Purkinje cell (primary cell): Measurements from ENCODE around the gene RTN4. TPM values are rescaled to one million over a fixed set of nuclear protein-coding genes. Genes with fewer than 3 reads are reported as not detected.

Experiments used
- polyA plus RNA-seq: library from polyadenylated mRNA; unstranded; fragments of >200 nt; fragmentation: Nextera tagmentation; gene quantifications from 2 replicates; pipeline ENCODE4 v1.2.1, GENCODE V29; 2014

RTN4 gene, protein sequence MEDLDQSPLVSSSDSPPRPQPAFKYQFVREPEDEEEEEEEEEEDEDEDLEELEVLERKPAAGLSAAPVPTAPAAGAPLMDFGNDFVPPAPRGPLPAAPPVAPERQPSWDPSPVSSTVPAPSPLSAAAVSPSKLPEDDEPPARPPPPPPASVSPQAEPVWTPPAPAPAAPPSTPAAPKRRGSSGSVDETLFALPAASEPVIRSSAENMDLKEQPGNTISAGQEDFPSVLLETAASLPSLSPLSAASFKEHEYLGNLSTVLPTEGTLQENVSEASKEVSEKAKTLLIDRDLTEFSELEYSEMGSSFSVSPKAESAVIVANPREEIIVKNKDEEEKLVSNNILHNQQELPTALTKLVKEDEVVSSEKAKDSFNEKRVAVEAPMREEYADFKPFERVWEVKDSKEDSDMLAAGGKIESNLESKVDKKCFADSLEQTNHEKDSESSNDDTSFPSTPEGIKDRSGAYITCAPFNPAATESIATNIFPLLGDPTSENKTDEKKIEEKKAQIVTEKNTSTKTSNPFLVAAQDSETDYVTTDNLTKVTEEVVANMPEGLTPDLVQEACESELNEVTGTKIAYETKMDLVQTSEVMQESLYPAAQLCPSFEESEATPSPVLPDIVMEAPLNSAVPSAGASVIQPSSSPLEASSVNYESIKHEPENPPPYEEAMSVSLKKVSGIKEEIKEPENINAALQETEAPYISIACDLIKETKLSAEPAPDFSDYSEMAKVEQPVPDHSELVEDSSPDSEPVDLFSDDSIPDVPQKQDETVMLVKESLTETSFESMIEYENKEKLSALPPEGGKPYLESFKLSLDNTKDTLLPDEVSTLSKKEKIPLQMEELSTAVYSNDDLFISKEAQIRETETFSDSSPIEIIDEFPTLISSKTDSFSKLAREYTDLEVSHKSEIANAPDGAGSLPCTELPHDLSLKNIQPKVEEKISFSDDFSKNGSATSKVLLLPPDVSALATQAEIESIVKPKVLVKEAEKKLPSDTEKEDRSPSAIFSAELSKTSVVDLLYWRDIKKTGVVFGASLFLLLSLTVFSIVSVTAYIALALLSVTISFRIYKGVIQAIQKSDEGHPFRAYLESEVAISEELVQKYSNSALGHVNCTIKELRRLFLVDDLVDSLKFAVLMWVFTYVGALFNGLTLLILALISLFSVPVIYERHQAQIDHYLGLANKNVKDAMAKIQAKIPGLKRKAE
- 2,751 and 3,678 TPM in 2 replicates for polyA plus RNA-seq

DNA sequence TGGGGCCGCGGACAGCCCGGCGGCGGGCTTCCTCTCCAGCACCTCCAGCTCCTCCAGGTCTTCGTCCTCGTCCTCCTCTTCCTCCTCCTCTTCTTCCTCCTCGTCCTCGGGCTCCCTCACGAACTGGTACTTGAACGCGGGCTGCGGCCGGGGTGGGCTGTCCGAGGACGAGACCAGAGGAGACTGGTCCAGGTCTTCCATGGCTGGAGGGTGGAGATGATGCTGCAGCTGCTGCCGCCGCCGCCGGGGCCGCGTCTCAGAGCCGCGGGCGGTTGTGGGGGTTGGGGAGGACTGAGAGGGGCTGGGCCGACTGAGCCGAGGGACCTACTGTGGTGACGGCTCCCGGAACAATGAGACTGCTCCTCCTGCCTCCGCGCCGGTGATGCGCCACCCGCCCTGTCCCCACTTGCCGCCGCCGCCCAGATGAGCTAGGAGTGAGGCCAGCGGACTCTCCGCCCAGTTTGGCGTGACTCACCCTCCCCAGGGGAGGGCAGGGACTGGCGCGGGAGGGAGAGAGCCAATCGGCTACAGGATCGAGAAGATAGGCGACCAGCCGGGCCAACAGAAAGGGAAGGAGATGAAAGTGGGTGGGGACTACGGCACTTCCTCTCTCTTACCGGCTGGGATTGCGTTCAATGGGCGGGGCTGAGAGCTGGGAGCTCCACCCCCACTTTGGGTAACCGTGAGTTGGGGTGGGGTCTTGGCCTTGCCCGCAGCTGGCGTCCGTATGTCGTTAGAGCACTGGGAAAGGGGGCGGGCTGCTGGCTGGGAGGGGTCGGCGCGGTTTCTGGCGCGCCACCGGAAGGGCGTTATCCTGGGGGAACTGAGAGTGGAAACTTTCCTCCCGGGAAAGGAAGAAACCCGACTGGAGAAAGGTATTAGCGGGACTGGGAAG is at the start of gene RTN4:
RTN4 (minus strand) TSS at position 352 of the 895 bp plus-strand sequence; CDS start at position 201, 151 bp downstream.

Other genes starting within 250 kb of the RTN4 start
- gene CLHC1, start 181.8 kb upstream of the RTN4 start, polyA plus RNA-seq = 3.0 and 9.3 TPM in 2 replicates
- 923 and 947 TPM in 2 replicates for gene RPS27A, start 182.2 kb upstream of the RTN4 start, polyA plus RNA-seq
- gene MTIF2, start 218.8 kb upstream of the RTN4 start, polyA plus RNA-seq = 25.2 and 26.7 TPM in 2 replicates